Measurements from ENCODE around the gene ITPKB.
"Not testable (repeated sequence)": the region's sequence is repeated elsewhere in the genome, so short reads cannot be mapped to it uniquely, and the experiment has no call there.

Gene ITPKB

DNA sequence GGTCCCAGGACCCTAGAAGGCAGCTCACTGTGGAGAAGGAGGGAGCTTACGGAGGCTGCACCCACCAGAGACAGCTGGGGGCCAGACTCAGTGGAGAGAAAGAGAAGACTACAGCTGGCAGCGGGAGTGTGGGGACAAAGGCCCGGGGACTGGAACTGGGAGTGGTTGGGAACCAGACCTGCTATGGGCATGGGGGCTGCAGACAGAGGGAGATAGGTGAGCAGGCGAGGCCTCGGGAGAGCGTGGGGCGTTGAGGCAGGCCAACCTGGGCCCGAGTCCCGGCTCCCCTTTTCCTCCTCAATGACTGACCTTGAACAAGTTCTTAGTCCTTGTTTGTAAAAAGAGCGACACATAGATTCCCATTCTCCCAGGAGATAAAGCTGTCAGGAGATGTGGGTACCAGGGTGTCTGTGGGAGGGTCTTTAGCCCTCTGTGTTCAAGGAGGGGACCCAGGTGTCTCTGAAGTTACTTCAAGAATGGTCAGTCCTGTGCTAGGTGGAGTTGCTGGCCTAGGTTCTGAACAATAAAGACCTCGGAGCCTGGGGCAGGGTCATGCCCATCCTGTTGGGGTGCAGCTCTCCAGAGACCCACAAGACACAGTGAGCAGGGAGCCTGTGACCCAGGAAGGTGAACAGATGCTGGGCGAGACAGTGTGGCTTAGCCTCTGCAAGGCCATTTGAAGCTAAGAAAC, 87.9 kb downstream of the ITPKB start:
- DNase-seq (ENCODE audit: low read depth, low spot score), result no peak

DNA sequence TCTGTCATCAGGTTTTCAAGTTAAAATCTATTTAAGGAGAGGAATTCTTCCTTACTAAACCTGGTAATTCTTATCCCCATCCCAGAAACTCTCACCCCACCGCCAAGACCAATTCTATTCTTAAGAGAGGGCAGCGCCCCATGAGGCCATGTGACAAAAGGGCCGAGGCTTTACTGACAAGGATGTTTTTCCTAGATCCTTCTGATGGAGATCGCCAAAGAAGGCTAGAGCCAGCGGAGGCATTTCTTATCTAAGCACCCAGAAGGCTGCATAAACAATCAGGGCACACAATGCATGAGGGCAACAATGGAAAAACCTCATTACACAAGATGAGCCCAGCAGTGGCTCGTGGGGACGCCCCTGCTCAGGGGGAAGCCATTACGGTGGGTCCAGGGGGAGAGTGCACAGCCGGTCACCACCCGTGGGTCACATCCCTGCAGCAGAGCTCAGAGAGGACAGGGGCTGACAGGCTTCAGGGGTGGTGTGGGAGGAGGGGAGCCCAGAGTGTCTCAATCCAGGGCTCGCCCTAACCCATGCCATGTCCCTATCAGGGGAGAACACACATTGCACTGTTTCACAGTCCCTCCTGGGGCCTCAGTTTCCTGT, 88.7 kb downstream of the ITPKB start:
- DNase-seq (ENCODE audit: low read depth, low spot score), result no peak

DNA sequence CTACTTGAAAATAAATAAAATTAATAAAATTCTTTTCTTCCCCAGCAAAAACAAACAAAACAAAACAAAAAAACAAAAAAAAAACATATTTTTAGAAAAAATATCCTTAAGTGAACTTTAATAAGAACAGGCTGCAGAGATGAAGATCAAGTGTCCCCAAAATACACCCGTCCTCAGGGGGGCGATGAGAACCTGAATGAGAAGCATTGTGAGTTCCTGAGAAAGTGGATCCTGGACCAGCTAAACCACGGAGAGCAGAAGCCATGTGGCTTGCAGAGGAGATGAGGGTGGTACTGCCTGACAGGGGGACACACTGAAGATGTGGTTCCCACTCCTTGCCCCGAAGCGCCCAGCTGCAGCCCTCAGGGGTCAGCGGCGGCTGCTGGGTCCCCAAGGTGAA, 89.3 kb downstream of the ITPKB start:
- no peak for DNase-seq (ENCODE audit: low read depth, low spot score)

DNA sequence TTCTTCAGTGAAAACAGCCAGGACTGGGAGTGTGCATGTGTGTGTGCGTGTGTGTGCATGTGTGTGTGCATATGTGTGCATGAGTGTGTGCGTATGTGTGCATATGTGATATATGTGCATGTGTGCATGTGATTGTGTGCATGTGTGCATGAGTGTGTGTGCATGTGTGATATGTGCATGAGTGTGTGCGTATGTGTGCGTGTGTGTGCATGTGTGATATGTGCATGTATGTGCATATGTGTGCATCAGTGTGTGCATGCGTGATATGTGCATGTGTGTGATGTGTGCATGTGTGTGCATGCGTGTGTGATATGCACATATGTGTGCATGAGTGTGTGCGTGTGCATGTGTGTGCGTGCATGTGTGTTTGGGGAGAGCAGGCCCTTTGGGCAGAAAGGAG, 89.8 kb downstream of the ITPKB start:
- DNase-seq (ENCODE audit: low read depth, low spot score), result no peak

DNA sequence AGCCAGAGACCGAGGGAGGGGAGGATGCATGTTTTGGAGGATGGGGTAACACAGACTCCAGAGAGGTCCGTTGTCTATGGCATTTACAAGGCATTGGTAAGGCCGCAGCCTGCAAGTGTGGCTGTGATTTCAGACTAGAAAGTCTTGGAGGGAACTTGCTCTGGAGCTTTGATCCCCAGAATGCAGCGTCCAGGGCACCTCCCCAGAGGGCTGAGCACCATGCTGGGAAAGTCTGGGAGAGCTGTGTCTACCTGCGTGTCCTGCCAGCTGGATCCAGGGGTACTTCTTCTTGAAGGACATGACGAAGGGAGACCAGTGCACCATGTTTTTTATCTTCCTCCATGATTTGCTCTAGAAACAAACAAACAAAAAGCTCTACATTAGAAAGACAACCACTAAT, 90.7 kb downstream of the ITPKB start:
- no peak for DNase-seq (ENCODE audit: low read depth, low spot score)

DNA sequence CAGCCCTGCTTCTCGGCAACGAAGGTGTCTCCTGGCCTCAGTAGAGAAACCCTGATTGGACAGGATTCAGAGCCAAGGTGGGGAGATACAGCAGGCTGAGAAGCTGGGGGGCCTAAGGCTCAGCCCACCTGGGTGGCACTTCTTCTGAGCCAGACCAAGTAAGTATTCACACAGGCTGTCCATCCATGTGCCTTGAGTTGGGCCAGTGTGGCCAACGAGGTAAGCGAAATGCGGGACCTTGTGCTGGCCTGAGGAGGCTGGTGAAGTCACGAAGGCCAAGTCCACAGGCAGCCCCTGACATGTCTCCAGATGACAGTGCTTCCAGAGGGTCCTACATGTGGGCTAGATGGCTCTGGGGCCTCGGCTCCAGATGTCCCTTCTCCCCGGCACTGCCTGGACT, 91.4 kb downstream of the ITPKB start:
- no peak for DNase-seq (ENCODE audit: low read depth, low spot score)

DNA sequence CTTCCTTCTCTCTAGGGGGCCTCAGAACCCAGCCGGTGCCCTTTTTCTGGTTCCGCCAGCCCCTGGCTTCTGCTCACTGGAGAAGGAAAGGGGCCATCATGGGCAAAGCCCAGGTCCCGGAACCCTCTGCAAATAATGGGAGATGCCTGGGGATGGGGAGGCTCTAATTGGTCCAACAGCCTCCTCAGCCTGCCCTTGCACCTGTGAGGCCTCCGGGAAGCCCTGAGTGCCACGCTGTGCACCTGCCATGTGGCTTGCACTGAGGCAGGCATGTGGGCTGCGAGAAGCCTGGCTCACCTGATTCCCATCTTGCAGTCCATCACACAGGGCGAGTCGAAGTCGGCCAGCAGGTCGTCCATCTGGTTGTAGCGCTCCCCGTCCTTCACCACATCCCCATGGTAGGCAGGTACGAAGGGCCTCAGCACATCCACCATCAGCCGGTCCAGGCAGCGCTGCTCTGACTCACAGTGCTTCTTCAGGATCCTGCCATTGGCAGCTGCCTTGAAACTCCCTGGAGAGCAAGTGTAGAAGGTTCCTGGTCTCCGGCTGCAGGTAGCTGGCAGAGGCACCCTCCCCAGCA, 92.1 kb downstream of the ITPKB start:
- DNase-seq (ENCODE audit: low read depth, low spot score), result no peak

DNA sequence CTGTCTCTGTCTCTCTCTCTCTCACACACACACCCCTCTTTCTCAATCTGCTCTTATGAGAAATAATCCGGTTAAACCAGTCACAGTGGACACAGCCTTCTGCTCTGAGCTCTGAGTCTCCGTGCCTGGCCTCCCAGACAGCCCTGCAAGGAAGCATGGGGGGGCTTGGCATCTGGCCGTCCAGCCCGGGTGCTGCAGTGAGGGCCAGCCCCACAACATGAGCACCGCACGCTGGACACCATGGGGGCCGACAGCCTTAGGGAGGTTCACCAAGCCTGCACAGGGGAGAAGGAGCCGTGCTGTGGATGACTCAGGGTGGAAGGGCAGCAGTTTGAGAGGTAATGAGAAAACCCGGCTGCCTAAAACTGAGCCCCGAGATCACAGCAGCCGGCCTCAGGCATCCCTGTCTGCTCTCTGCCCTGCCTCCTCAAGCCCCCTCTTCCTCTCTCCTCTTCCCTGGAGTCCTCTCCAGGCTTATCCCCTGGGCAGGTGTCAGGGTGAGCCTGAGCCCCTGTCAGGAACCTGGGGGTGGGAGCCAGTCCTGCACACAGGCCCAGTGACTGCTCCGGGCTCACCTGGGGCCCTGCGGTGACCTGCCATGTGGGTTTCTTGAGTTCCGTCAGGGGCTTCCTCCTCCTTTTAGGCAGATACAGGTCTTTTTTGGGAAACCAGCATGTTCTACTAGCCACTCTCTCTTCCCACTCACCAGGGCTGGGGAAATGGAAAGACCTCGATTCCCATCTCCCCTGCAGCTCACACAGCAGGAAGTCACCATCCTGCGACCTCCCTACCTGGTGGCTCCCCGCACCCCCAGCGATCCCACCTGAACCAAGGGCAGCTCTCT, 92.8 kb downstream of the ITPKB start:
- no peak for DNase-seq (ENCODE audit: low read depth, low spot score)

DNA sequence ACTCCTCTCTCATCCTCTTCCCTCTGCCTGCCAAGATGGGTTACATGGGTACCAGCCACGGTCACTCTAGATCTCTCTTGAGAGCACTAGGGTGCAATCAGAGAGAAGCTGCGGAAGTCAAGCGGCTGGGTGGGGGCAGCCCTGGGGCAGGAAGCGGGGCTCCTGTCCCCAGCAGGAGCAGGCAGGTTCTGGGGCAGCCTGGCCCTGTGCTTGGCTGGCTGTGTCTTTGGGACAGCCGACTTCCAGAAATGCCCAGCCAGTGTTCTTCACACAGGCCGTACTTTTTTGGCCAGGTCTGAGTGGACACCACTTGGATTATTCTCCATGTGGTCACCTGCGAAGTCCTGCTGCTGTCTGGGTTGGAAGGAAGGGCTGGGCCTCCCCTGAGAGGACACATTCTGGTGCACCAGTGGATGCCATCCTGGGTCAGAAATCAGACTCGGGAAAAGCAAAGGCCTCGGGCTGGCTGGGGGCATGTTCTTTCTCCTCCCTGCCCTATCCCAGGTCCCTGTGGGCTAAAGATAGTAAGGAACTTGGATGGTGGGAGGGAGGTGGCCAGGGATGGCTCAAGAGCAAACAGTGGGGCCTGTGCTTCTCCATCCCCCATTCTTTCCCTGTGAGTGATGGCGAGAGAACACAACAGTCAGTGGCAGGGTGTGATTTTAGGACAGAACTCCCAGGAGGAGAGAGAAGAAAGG, 93.7 kb downstream of the ITPKB start:
- no peak for DNase-seq (ENCODE audit: low read depth, low spot score)

DNA sequence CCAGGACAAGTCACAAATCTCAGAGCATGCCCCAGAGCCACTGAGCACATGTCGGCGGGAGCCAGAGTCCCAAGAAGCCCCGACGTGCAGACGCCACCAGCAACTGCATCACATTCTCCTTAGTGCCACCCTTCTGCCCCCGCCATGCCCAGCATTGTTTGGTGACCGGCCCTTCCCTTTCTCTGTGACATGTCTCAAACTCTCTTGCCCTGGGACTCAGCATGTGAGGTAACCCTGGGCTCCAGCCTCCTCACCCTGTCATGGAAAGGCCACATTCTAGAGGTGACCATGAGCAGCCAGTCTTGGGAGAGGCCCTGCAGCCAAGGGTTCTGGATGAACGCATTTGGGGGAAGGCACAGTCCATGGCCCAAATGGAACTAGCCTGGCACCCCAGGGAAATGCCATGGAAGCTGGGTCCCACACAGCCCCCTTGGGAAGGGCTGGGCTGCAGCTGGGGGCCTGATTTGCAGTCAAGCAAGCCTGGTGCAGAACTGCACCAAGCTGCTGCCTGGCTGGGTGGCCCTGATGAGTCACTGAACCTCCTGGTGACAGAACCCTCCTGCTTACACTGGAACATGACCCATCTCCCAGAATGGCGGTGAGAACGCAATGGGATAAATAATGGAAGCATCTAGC, 94.4 kb downstream of the ITPKB start:
- no peak for DNase-seq (ENCODE audit: low read depth, low spot score)

DNA sequence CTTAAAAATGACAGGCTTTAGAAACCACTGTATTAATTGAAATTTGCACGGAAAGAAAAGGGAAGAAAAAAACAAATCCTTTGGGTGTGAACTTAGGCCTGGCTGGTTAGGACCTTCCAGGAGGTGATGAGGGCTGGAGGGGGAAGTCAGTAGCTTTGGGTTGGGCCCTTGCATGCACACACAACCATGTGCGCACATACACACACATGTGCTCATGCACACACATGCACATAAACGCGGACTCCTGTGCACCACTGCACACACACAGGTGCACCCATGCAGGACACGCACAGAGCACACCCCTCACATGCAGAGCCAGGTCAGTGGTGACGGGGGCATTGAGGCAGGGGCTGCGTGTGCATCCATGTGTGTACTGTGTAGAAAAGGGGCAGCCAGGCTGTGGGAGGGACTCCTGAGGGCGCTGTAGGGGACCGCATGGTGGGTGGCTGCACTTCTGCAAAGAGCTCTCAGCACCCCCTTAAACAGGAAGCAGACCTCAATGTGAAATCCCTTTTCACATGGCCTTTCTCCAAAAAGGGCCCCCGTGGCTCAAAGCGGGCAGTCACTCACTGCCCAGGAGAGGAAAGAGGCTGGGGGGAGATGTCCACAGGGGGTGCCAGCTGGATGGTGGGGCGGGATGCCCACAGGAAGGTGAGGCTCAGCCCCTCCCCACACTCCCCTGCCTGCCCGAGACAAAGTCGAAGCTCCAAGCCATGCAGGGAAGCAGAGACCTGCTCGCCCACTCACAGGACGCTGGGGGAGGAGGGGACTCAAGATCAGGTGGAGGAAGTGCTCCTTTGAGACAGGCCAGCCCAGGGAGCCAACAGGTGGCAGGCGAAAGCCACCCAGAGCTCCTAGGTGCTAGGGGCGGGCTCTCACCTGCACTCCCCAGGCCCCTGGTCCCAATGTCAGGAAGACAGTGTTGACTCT, 95.2 kb downstream of the ITPKB start:
- DNase-seq (ENCODE audit: low read depth, low spot score), result no peak

DNA sequence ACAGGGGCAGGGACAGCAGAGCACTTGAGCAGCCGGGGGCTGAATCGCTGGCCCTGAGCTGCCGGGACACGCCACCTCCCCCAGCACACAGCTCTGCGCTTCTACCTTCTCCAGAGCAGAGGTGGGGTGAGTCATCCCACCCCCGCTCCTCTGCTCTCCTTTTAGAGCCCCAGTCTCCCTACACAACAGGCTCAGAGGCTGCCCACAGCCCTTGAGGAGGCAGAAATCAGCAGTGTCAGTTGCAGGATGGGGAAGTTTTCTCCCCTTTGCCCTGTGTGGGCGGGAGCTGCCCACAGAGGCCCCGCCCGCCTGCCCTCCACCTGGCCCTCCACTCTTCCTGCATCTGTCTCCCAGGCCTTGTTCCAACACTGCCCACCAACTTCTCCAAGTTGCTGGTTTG, 95.9 kb downstream of the ITPKB start:
- no peak for DNase-seq (ENCODE audit: low read depth, low spot score)

DNA sequence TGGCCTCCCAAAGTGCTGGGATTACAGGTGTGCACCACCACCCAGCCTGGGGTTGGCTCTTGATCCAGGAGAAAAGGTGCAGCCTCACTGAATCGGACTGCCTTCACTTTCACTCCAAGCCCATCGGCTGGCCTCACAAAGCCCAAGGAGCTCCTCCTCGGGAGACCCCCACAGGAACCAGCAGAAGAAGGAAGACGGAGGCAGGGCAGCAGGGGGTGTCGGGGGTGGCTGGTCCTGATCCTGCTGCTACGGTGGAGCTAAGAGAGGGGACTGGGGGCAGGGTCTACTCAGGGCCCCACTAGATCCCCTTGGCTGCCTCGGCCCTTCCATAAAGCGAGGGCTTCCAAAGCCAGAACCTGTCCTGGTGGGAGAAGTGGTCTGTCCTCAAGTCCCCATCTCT, 96.7 kb downstream of the ITPKB start:
- no peak for DNase-seq (ENCODE audit: low read depth, low spot score)

DNA sequence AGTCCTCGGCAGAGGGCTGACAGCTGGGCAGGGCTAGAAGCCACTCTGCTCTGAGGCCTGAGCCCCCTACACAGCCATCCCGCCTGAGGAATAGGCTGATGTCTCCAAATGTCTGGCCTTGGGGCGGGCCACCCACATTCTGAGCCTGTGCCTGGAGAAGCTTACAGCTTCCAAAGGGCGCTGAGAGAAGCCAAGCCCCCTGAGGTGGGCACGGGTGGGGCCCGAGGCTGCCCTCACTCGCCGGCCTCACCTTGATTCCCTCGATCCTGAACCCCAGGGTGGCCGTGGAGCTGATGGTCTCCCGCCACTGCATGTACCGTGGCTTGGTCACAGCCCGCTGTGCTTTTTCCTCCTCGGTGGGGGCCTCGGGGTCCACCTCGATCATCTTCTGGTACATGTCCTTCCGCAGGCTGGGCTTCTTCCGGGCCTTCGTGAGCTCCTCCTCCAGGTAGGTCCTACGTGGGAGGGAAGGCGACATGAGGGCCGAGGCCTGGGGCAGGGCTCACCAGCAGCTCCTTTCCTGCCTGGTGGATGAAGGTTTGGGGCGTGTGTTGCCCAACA, 97.3 kb downstream of the ITPKB start:
- DNase-seq (ENCODE audit: low read depth, low spot score), result no peak

DNA sequence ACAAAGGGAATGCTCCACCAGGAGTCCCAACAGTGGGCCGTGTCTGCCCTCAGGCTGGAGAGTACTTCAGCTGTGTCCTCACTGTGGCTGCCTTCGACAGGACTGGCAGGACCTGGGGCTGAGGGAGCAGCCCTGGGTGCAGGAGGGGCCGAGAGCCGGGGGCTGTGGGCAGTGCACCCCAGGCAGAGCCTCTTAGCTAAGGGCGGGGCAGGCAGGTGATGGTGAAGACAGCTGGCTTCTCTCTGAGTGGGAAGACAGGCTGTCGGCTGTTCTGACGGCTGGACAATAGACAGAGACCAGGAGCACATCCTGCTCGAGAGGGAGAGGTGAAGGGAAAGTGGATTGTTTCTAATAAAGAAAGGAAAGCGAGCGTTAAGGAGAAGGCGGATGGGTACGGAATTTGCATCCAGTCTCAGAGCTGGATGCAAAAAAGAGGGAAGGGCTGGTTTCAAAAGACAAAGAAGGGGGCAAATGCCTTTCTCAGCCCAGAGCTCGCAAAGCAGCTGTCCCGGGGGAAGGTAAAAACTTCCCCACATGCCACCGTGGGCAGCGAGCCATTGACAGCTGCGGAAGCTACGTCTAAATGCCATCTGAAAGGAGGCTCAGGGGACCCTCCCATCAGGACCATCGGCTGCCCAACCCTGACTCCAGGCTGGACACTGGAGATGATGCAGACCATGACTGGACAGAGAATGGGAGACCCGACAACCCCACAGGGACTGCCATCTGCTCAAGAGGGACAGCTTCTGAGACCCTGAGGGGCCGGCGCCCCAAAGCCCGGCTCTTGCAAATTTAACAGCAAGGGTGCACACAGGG, 98.6 kb downstream of the ITPKB start:
- no peak for DNase-seq (ENCODE audit: low read depth, low spot score)

DNA sequence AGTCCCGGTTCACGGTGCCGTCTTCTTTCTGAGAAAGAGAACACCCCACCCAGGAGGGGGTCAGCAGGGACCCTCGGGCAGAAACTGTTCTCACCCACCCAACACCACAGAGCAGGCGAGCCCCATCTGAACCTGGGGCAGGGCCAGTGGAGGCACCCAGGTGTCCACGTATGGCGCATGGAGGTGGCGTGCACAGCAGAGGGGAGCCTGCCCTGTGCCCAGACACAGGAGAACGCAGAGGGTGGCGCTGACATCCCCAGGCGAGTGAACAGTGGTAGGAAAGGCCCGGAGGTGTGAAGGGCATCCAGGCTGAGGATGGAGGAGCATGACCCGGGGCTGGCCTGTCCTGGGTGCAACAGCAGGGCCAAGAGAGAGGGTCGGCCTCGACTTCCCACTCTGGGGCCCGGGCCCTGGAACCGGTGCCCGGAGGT, 99.4 kb downstream of the ITPKB start:
- DNase-seq (ENCODE audit: low read depth, low spot score), result no peak

DNA sequence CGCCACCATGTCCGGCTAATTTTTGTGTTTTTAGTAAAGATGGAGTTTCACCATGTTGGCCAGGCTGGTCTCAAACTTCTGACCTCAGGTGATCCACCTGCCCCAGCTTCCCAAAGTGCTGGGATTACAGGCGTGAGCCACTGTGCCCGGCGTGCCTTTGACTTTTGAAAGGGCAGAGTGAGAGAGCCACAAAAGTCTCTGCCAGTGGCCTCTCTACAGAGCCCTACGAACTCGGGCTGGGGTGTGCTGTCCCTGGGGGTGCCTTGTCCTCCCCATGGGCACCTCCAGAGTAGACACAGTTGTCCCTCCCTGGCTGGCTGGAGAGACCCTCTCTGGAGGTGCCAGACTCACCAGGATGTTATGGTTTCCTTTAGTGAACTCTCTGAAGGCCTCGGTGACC, 99.9 kb downstream of the ITPKB start:
- DNase-seq (ENCODE audit: low read depth, low spot score), result not testable (repeated sequence)

DNA sequence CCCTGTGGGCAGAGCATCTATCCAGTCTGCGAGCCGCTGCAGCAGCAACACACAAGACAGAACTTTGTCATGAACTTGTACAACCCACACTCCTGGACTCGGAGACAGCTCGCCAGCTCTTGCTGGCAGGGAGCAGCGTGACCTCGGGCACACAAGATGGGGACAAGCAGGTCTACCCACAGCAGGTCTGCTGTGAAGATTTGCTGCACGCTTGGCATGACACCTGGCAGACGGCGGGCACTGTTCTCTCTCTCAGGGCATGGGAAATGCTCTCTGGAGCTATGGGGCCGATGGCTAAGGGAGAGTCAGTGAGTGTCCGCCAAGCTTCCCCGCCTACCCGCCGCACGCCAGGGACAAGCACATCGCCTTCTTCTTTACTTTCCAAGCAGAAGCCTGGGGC, 100.5 kb downstream of the ITPKB start:
- DNase-seq (ENCODE audit: low read depth, low spot score), result no peak

DNA sequence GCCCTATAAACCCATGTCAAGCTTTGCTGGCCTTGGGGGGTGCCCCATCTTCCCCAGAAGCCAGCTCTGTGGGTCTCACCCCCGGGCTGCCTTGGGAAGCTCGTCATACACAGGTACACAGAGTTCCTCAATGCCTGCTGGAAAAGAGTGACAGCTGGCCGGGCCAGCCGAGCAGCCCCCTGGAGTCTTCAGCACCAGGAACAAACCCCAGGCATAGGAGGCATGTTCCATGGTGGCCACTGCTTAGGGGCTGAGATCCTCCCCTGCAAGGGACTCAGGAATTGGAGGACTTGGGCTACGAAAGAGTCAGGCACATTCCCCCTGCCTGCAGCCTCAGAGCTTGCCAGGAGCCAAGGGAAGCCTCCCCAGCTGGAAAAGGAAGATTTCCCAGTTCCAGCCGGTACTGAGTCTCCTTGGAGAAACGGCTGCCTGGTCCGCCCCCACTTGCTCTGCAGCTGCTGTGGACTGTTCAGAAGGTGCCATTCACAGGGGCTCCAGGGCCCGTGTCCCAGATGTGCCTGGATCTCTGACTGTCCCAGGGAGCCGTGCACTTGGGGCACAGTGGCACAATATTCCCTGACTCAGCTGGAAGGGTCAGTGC, 101.0 kb downstream of the ITPKB start:
- no peak for DNase-seq (ENCODE audit: low read depth, low spot score)
